HuH-7.5 (cell line): ENCODE data around the gene ANP32B.

Experiments used
- DNase-seq: peaks from one replicate; pipeline ENCODE4 v3.0.0; 2011; ENCODE audit warnings: low spot score

Gene ANP32B

GRCh38 chr9:98024702-98025101 lies 41.6 kb downstream of the ANP32B start:
- DNase-seq: no peak

- DNase-seq: no peak
These were observed 48.0 kb downstream of the ANP32B start for GRCh38 chr9:98031169-98031568.

DNA sequence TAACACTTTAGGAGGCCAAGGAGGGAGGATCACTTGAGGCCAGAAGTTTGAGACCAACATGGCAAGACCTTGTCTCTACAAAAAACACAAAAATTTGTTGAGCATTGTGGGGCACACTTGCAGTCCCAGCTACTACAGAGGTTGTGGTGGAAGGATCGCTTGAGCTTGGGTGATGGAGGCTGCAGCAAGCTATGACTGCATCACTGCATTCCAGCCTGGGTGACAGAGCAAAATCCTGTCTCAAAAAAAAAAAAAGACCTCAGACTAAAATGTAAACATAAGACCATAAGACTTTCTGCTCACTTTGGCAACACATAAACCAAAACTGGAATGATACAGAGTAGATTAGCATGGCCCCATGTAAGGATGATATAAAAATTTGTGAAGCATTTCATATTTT lies 48.8 kb downstream of the ANP32B start:
- no peak for DNase-seq

GRCh38 chr9:98034593-98035546 lies 51.7 kb downstream of the ANP32B start:
- peak; percentile 70 for DNase-seq

- DNase-seq: no peak
These were observed 54.2 kb downstream of the ANP32B start for GRCh38 chr9:98037357-98037756.

DNA sequence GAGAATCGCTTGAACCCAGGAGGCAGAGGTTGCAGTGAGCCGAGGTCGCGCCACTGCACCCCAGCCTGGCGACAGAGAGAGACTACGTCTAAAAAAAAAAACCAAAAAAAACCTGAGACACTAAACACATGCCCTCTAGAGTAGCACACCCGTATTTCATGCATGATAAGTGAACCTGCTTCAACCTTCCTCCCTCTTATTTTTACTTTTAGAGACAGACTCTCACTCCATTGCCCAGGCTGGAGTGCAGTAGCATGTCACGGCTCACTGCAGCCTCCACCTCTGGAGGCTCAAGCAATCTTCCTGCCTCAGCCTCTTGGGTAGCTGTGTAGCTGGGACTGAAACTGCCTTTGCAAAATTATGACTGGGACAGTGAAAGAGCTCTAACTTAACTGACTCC lies 55.8 kb downstream of the ANP32B start:
- DNase-seq: no peak

DNA sequence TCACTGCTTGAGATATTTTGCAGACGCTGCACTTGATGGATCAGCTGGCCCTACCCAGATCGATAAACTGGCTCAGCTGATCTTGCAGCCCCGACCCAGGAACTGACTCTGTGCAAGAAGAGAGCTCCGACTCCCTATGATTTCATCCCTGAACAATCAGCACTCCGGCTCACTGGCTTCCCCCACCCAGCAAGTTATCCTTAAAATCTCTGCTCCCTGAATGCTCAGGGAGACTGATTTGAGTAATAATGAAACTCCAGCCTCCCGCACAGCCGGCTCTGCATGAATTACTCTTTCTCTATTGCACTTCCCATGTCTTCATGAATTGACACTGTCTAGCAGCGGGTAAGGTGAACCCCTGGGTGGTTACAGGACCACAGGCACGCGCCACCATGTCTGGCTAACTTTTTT lies 56.5 kb downstream of the ANP32B start:
- no peak for DNase-seq

DNA sequence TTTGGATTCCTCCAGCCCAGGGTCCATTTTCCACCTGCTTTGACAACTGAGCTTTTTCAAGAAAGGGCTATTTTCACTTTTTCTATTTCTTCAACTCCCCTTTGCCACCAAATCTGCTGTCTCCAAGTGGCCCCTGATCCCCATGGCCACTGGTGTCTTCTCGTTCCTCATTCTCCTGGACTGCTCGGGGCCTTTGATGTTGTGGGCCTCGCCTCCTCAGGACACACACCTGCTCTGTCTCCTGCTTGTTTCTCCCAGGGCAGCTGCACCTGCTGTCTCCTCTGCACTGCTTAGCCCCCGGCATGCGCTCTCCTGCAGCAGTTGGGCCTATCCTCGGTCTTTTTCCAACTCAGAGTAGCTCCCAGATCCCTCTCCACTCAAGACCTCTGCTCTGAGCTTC lies 57.1 kb downstream of the ANP32B start:
- no peak for DNase-seq

GRCh38 chr9:98043915-98044314 lies 60.8 kb downstream of the ANP32B start:
- no peak for DNase-seq

DNA sequence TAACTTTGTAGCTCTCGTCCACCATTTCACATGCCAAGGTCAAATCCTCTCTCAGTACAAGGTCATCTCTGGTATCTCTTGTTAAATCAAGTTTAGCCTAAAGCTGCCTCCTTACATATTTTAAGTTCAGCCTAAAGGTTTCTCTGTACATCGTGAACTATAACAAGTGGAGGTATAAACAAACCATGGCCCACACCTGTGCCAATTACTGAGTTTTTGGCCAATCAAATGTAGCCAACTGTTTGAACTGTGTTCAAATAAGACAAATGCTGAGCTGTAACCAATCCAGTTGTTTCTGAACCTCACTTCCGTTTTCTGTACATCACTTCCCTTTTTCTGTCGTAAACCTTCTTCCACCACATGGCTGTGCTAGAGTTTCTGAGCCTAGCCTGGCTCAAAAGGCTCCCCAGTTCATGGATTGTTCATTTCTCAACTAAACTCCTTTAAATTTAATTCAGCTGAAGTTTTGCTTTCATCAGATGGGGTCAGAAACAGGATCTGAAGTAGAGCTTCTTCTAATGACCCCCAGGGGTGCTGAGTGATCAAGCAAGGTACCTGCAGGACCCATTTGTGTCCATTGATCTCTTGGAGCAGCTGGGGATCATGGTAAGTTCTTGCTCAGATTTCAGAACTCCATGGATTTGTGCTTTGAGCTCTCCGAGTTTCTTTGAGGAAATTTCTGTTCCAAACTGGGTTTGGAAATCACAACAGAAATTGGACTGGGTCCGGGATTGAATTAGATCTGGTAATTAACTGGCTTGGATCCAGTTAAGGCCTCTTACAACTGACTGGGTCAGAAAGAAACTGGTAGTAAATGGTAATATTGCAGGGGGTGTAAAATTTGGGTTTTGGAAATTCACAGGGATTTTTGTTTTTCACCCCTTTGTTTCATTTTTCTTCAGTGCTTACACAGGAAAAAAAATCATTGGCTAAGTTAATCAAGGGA lies 62.4 kb downstream of the ANP32B start:
- no peak for DNase-seq

DNA sequence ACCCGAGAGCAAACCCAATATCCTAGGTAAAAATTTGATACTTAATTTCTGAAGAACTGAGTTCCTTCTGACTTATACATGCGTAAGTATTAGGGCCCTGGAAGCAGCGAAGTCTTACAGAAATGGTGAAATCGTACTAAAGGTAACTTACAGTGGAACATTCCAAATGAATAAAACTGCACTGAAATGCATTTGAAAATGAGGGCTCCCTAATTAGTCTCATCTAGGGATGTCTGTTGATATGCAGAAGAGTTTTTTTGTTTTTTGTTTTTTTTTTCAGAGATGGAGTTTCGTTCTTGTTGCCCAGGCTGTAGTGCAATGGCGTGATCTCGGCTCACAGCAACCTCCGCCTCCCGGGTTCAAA lies 63.0 kb downstream of the ANP32B start:
- no peak for DNase-seq

GRCh38 chr9:98047002-98047401 lies 63.9 kb downstream of the ANP32B start:
- DNase-seq: no peak

DNA sequence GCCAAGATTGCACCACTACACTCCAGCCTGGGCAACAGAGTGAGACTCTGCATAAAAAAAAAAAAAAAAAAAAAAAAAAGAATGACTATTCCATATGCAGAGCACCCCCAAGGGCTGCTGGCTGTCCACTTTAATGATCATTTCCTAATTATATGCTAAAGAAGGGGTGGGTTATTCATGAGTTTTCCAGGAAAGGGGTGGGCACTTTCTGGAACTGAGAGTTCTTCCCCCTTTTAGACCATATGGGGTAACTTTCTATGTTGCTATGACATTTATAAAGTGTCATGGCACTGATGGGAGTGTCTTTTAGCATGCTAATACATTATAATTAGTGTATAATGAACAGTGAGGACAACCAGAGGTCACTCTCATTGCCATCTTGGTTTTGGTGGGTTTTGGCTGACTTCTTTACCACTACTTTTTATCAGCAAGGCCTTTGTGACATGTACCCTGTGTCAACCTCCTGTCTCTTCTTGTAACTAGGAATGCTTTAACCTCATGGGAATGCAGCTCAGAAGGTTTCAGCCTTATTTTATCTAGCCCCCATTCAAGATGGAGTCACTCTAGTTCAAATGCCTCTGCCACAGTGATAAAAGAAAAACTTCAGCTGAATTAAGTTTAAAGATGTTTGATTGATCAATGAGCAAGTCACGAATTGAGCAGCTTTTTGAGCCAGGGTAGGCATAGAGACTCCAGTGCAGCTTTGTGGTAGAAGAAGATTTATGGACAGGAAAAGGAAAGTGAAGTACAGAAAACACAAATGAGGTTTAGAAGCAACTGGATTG lies 66.3 kb downstream of the ANP32B start:
- DNase-seq: no peak

GRCh38 chr9:98050351-98050750 lies 67.2 kb downstream of the ANP32B start:
- DNase-seq: no peak

GRCh38 chr9:98054376-98054951 lies 71.3 kb downstream of the ANP32B start:
- DNase-seq: no peak

DNA sequence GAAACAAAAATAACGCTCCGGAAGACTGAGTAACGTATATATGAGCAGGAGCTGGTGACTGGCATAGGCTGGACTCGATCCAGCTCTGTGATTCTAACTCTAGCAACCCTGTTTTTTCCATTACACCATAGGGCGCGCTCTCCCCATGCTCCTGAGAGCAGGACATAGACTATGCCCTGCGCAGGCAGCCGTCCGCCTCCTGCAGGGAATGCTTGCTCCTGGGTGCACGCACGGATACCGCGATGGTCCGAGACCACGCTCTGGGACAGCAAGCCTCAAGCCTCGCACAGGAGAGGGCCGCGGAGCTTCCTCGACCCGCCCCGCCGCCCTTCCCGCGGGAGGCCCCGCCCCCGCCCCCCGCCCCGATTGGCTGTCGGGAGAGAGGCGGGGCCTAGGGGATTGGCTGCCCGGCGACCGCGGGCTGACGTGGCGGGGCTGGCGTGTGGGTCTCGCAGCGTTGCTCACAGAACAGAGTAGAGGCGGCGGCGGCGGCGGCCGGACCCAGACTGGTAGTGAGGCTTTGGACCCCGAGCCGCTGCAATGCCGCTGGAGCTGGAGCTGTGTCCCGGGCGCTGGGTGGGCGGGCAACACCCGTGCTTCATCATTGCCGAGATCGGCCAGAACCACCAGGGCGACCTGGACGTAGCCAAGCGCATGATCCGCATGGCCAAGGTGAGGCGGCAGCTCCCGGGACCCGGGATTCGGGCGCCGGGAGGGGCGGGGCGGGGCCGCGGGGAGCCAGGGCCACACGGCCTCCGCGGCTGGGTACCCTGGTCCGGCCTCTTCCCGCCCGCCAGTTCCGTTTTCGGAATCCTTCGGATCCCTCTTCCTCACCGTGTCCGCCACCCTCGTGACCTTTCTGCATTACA lies 73.4 kb downstream of the ANP32B start, which contains the start of gene NANS:
Gene NANS, plus strand, starts transcription at position 464 of the 869 bp plus-strand sequence. Its CDS starts 77 bp downstream, at position 541.
- peak; percentile 82 for DNase-seq

DNA sequence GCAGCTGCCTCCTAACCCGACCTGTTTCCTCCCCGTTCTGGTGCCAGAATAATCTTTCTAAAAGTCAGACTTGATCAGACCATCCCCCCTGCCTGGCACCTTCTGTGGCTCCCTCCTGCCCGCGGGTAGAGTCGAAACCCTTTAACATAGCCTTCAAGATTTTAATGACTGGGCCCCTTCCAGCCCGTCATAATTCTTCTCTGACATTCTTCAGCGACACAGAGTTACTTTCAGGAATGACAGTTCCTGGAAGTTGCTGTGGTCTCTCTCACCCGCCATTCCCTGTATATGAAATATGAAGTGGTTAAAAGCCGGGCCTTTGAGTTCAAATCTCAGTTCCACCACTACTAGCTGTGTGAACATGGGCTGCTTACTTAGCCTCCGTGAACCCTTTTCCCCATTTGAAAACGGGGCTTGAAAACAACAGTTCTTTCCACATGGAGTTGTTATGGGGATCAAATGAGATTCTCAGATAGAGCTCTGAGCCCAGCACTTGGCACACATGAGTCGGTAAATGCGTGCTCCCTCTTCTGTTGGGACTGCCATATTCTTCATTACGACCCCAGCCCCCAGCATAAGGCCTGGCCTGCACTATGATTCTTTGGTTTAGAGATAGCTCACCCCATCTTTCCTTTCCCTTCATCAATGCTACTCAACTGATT lies 74.1 kb downstream of the ANP32B start:
- no peak for DNase-seq

GRCh38 chr9:98062161-98062560 lies 79.0 kb downstream of the ANP32B start:
- no peak for DNase-seq

DNA sequence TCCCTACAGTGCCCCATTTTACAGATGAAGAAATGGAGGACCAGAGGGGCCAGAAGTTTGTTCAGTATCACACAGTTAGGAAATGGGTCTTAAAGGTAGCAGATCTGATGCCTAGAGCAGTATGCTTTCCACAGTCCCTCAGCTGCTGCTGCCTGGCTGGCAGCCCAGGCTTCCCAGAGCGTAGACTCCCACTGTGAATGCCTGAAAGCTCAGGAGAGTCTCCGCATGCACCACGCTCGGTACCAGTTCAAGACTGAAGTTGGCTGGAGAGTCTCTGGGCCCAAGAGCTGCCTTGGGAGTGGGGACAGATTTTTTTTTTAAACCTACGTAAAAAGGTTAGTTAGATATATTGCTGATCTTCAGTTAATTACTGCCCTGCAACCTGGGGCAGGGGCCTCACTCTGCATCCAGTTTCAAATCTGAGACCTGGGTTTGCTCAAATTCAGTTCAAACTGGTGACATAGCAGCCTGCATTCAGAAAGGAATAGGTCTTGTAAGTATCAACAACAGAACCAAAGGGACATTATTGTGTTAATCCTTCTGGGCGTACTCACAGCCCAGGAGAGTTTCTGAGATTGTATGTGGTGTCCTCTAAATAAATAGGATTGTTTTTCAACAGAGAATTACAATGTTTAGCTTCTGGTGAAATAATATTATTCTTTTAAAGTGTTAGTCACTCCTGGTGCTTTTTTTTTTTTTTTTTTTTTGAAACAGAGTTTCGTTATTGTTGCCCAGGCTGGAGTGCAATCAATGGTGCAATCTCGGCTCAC lies 81.7 kb downstream of the ANP32B start:
- no peak for DNase-seq
